DND-41 (cell line): ENCODE results near the gene ZFP62.

Experiments
- CTCF ChIP-seq: IDR thresholded peaks from 2 replicates; pipeline ENCODE4 v1.5.1; 2012; ENCODE audit warnings: borderline replicate concordance, low read length, moderate library complexity, mild to moderate bottlenecking; ENCODE audit not compliant: poor library complexity, severe bottlenecking; ENCODE audit errors: extremely low read depth
- EZH2 ChIP-seq: IDR thresholded peaks from 3 replicates; pipeline ENCODE4 v1.6.1; 2012; ENCODE audit warnings: borderline replicate concordance, low read depth, mild to moderate bottlenecking, moderate library complexity, low read length, inconsistent platforms; ENCODE audit not compliant: severe bottlenecking

GRCh38 chr5:180804129-180804618, 56.9 kb downstream of the ZFP62 start:
- TF ChIP-seq CTCF (no peak), EZH2 (no peak)
